SK-MEL-5 (cell line): ENCODE measurements around the gene PRKCA. TPM values are rescaled to one million over a fixed set of nuclear protein-coding genes. Genes with fewer than 3 reads are reported as not detected.

Experiments used
- DNase-seq: peaks from one replicate; pipeline ENCODE4 v3.0.0-alpha.2; 2016; ENCODE audit warnings: low read depth, low spot score
- in situ Hi-C: cut with HindIII; loops from 2 replicates; pipeline ENCODE4 v1.10.0; 2016; ENCODE audit warnings: low sequenced_read_pairs, high pct_unique_total_duplicates, low pct_unique_long_range_greater_than_20kb
- total RNA-seq: library from RNA; depleted of rRNA; stranded (reverse); fragments of >200 nt; shearing (Covaris generic); gene quantifications from 2 replicates; pipeline ENCODE4 v1.2.3, GENCODE V29; 2014

The PRKCA gene
- total RNA-seq, 1 experiment from 2014 or later, result 7.3 TPM

GRCh38 chr17:66492561-66493005, 190.2 kb downstream of the PRKCA start:
- in situ Hi-C loops, result no loop called here

DNA sequence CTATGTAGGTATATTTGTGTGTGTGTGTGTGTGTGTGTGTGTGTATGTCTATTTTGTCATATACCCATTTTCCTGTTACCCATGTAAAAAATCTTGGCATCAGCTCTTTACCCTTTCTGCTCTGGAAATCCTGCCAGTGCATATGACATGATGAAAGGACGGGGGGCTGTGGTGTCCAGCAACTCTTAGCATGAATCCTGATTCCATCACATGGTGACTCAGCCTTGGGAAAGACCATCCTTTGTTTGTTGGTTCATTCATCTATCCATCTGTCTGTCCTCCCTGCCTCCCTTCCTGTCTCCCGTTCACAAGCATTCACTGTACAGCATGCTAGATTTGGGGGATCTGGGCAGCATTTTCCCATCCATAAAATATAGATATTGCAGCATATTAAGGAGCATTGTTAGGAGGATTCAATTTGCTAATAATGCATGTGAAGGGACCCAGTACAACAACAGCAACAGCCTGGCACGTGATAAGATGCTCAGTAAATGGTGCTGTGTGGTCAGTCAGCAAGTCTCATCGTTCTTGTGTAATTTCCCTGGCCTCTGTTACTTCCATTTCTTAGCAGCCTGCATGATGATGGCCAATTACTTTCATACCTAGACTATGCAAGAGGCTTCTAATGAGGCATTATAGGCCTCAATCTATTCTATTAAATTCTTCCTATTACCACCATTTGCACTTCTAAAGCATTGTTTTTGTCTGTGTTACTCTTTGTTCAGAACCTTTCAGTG, 191.0 kb downstream of the PRKCA start:
- DNase-seq, result peak; percentile 61
- in situ Hi-C loops, result no loop called here

More at GRCh38 chr17:66492561-66493005, 190.2 kb downstream of the PRKCA start:
- no peak for DNase-seq

DNA sequence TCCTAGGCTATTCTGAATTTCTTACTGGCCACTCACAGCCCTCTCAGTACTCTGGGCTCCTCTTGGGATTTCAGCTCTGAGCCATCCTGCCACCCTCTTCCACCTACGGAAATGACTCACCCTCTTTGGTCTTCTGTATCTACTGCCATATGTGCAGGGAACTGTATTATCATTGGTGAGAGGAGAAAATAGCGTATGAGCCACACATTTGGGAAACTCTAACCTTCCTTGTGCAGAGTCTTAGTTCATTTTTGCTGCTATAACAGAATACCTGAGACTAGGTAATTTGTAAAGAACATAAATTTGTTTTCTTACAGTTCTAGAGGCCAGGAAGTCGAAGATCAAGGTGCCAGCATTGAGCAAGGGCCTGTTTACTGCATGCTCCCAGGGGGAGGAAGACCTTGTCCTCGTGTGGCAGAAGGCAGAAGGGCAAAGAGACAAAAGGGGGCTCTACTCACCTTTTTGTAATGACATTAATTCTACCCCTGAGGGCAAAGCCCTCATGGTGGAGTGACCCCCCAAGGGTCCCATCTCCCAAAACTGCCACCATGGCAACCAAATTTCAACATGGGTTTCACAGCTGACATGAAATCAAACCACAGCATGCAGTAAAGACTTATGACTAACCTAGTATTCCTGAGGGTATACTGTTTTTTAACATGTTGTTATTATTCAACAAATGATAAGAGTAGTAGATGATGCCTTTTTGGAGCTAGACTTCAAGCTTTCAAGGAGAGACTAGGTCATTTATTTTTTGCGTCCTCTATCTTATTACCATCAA, 191.8 kb downstream of the PRKCA start:
- in situ Hi-C loops, result no loop called here
- peak; percentile 65 for DNase-seq

DNA sequence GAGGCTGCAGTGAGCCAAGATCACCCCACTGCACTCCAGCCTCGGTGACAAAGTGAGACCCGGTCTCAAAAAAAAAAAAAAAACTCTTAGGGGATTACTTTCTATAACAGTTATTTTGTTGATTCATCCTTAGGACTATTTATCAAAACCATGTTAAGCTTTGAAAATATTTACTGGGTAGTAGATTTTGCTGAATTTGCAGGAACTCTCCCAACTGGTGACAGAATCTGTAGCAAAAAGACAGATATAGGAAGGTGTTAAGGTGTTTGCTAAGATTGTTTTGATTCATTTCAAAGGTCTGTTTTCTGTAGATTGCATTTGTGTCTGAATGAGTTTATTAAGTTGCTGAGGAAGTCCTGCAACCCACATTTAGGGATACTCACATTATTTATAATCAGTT, 192.6 kb downstream of the PRKCA start:
- DNase-seq, result no peak
- in situ Hi-C loops, result no loop called here

- in situ Hi-C loops, result no loop called here
- no peak for DNase-seq
Measured at GRCh38 chr17:66496306-66496705, 193.9 kb downstream of the PRKCA start.

DNA sequence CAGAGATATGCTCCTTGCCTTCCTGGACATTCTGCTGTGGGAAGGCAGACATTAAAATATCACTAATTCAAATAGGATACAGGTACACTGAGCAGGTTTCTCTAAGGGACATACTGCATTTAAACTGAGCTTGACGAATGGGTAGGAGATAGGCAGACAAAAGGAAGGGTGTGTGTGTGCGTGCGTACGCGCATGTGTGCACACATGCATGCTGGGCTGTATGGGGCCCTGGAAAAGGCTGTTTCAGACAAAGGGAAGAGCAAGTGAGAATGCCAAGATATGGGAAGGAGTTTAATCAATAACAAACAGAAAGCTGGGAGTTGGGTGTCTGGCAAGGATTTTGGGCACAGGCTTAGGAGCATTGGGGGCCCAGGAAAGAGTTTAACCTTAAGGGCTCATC, 196.2 kb downstream of the PRKCA start:
- no peak for DNase-seq
- in situ Hi-C loops, result no loop called here

DNA sequence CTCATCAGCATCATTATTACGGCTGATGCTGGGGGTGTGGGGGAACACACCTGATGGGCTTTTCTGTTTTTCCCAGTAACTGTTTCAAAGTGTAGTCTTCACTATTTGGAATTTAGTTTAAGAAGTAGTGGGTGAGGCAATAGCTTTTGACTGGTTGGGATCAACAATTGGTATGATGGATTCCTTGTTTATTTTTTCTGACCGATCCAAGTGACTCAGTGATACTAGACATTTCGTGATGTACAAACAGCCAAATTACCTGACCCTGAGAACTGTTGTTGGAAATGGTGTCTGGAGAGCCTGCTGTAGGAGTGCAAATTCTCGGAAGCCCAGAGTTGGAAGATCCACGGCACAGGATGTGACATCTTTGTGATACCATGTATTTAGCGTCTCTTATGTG, 204.2 kb downstream of the PRKCA start:
- no peak for DNase-seq
- in situ Hi-C loops, result no loop called here

DNA sequence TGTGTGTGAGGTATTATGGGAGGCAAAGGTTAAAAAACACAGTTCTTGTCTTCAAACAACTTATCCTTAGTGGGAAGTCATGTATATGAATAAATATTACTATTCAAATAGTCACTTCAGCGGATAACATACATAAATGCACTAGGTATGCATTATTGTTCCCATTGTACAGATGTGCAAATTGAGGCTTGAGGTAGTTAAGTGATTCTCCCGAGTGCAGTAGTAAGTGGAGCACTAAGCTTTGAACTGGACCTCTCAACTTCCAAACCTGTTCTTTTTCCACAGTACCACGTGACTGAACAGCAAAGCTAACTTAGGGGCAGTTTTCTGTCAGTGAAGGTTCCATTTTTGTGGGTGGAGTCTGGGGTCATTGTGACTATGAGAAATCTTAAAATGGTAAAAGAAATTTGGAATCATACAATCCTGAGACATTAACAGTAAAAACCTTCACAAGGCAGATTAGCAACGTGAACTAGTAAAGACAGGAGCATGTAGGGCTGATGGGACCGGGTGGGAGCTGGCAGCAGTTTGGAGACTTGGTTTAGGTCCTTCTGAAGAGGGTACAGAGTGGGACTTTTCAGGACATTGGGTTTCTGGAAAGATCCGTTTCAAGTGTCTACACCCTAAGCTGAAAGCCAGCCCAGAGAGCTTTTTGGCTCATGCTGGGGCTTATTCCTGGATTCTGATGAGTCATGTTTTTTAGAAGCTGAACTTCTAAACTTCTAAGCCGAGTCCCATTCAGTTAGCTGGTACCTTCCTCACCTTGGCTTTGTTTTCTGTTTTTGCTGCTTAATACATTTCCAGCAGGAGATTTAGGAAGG, 204.9 kb downstream of the PRKCA start:
- no peak for DNase-seq
- in situ Hi-C loops, result no loop called here

DNA sequence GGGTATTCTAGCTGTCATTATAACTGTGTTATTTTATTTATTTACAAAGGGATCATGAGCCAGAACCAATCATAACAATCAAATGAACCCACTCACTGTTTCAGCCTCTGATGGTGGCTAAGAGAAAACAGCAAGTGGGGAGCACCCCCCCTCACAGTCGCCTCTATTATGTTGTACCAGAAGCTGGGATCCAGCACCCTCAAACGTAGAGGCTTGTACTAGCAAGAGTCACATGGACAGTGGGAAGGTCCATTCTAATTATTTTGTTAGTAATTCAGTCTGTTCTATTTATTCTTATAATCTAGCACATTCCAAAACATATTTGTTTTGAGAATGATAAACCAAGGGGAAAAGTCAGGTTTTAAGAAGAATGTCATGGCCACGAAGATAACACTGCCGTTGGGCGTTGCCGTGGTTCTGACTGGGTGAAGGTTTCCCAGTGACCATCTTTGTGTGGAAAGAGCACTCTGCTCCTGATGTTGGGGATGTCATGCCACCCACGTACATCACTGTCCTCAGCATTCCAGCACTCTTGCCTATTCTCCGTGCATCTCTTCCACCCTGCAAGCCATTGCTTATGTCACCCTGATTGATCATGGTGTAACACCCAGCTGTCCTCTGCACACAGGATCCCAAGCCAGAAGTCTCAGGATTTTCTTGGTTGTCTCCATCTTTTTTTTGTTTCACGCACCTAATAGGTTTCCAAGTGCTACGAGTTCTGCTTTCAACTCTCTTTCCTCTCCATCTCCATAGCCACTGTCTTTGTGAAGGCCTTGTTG, 205.8 kb downstream of the PRKCA start:
- no peak for DNase-seq
- in situ Hi-C loops, result no loop called here

DNA sequence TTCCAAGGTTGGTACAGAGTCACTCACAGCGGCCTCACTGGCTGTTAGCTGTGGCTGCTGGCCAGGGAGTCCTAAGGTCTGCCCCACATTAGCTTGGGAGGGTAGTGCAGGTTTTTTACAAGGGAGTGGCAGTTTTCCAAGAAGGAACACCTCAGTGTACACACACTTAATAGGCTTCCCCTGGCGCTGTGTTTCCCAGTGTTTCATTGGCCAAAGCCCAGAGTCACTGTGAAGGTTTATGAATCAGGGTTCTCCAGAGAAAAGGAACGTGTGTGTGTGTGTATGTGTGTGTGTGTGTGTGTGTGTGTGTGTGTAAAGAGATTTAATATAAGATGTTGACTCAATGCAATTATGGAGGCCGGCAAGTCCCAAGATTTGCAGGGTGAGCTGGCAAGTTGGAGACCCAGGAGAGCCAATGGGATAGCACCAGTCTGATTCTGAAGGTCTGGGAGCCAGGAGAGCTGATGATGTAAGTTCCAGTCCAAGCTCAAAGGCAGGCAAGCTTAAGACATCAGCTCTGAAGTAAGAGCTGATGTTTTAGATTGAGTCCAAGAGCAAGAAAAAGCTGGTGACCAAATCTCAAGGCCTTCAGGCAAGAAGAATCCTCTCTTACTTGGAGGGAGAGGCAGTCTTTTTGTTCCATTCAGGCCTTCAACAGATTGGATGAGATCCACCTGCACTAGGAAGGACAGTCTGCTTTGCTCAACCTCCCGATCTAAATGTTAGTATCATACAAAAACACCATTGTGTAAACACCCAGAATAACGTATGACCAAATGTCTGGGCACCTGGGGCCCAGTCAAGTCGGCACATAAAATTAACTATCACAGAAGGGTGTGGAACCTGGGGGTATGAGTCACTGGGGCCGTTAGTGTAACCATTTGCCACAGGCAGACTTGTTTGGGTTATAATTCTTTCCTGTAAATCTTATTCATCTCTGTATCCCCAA, 206.8 kb downstream of the PRKCA start:
- in situ Hi-C loops, result no loop called here
- DNase-seq, result peak; percentile 12

GRCh38 chr17:66509926-66510325, 207.5 kb downstream of the PRKCA start:
- in situ Hi-C loops, result no loop called here
- no peak for DNase-seq

GRCh38 chr17:66511135-66511534, 208.7 kb downstream of the PRKCA start:
- DNase-seq, result no peak
- in situ Hi-C loops, result no loop called here

DNA sequence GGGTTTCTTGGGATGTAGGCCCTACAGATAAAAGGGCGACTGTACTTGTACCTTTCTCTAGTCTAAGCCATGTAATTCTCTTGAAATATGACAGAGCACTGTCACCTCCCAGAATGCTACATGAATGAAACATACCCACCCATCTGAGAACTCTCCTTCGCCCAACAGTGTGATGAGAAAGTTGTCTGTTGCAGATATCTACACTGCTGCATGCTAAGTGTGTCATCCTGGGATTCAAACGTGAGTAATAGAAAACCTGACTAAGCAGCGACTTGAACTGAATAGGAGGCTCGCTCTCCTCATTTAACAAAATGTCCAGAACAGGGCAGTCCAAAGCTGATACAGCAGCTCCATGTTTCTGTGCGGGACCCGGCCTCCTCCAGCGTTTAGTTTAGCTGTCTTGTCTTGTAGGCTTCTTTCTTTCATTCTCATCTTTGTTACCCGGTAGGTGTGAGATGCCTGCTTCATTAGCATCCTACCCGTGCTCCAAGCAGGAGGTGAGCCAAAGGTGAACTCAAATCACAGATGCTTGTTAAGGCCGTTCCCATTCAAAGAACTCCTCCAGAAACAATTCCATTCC, 211.9 kb downstream of the PRKCA start:
- no peak for DNase-seq
- in situ Hi-C loops, result no loop called here

GRCh38 chr17:66515974-66516373, 213.6 kb downstream of the PRKCA start:
- DNase-seq, result no peak
- in situ Hi-C loops, result no loop called here

DNA sequence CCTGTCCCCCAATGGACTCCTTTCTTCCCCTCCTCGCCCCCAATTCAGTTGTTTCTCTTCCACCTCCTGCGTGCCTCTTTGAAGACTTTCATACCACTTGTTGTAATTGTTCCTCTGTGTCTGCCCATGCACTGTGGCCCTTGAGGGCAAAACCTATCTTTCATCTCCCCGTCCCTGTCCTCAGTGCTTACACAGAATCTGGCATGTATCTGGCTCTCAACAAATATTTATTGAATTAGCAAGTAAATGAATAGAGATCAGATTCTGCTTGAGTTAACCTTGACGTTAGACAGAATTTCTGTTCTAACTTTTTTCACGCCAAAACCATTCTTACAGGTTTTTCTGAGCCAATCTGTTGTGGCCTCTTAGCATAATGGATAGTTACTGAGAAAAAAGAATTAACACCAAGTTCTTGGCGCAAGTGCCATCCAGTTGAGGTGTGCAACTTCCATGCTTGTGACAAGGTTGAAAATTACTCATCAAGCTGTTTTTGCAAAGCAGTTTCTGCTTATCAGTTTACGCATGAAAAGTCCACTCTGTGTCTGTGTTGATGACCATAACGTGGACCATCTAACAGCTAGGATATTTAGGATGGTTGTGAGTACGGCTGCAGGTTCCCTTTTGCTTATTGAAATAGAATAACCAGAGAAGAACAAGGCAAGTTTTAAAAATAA, 215.1 kb downstream of the PRKCA start:
- in situ Hi-C loops, result no loop called here

GRCh38 chr17:66518108-66518507, 215.7 kb downstream of the PRKCA start:
- in situ Hi-C loops, result no loop called here
- no peak for DNase-seq

More for the DNA sequence above, 215.1 kb downstream of the PRKCA start:
- no peak for DNase-seq
